CD8-positive, alpha-beta memory T cell (primary cell): ENCODE measurements around the gene GNPTAB. TPM values are rescaled to one million over a fixed set of nuclear protein-coding genes. Genes with fewer than 3 reads are reported as not detected.
"Not testable (repeated sequence)": the region's sequence is repeated elsewhere in the genome, so short reads cannot be mapped to it uniquely, and the experiment has no call there.

Experiments used
- CTCF ChIA-PET: fragments of 350-600 bp; sonication (Branson Sonifier 250); formaldehyde crosslinking; loops from one replicate; lab custom pipeline; 2021; ENCODE audit warnings: antibody characterized with exemption; lab: Charles Lee
- POLR2A ChIA-PET: fragments of 350-600 bp; sonication (Branson Sonifier 250); formaldehyde crosslinking; loops from one replicate; lab custom pipeline; 2021; ENCODE audit warnings: antibody characterized with exemption; lab: Charles Lee
- DNase-seq, 5 donors: peaks; one replicate each; pipeline versions ENCODE4 v3.0.0 to v3.0.0-alpha.2; 2020 to 2022; ENCODE audit warnings: mixed read lengths in 1 of 5
- H3K27ac ChIP-seq: one replicate; pipeline ENCODE4 v1.7.0; 2013; ENCODE audit warnings: low read depth, mild to moderate bottlenecking, low read length, moderate library complexity
- H3K27me3 ChIP-seq: 2 replicates; pipeline ENCODE4 v1.7.0; 2013; ENCODE audit warnings: low read length, mild to moderate bottlenecking; ENCODE audit not compliant: insufficient read depth, poor library complexity, severe bottlenecking
- H3K36me3 ChIP-seq: 2 replicates; pipeline ENCODE4 v1.7.0; 2013; ENCODE audit warnings: mild to moderate bottlenecking, low read length, moderate library complexity; ENCODE audit not compliant: insufficient read depth
- H3K4me1 ChIP-seq: 2 replicates; pipeline ENCODE4 v1.7.0; 2013; ENCODE audit warnings: mild to moderate bottlenecking, low read length, moderate library complexity; ENCODE audit not compliant: insufficient read depth
- H3K4me3 ChIP-seq: 2 replicates; pipeline ENCODE4 v1.7.0; 2013; ENCODE audit warnings: mild to moderate bottlenecking, low read length
- H3K9me3 ChIP-seq: 2 replicates; pipeline ENCODE4 v1.7.0; 2013; ENCODE audit warnings: mild to moderate bottlenecking, low read length
- H3K27ac Mint-ChIP-seq, 8 donors: one replicate each; pipeline ENCODE4 v1.8.0; 2020 to 2021; ENCODE audit warnings: mixed read lengths in 8 of 8, mild to moderate bottlenecking in 6 of 8, inconsistent platforms in 3 of 8, moderate library complexity in 3 of 8
- H3K27me3 Mint-ChIP-seq, 2 donors: one replicate each; pipeline ENCODE4 v1.8.0; 2020 to 2021; ENCODE audit warnings: mixed read lengths in 2 of 2, mild to moderate bottlenecking in 1 of 2, moderate library complexity in 1 of 2
- H3K36me3 Mint-ChIP-seq, 3 donors: one replicate each; pipeline ENCODE4 v1.8.0; 2020 to 2021; ENCODE audit warnings: mixed read lengths in 3 of 3, inconsistent platforms in 1 of 3, mild to moderate bottlenecking in 1 of 3
- H3K4me1 Mint-ChIP-seq, 3 donors: one replicate each; pipeline ENCODE4 v1.8.0; 2020 to 2021; ENCODE audit warnings: mixed read lengths in 3 of 3, inconsistent platforms in 1 of 3, mild to moderate bottlenecking in 1 of 3
- H3K4me3 Mint-ChIP-seq, 7 donors: one replicate each; pipeline ENCODE4 v1.8.0; 2020 to 2021; ENCODE audit warnings: mixed read lengths in 7 of 7, mild to moderate bottlenecking in 6 of 7, moderate library complexity in 4 of 7, inconsistent platforms in 2 of 7
- H3K9me3 Mint-ChIP-seq, 5 donors: one replicate each; pipeline ENCODE4 v1.8.0; 2020 to 2022; ENCODE audit warnings: mixed read lengths in 5 of 5, mild to moderate bottlenecking in 3 of 5, moderate library complexity in 2 of 5, inconsistent platforms in 1 of 5
- polyA plus RNA-seq: library from polyadenylated mRNA; unstranded; fragments of 300-500 nt; fragmentation: Illumina TruSeq; gene quantifications from one replicate; pipeline ENCODE4 v1.2.3, GENCODE V29; 2021
- total RNA-seq, 2 experiments: library from RNA; stranded (reverse); gene quantifications; one replicate each; pipeline ENCODE4 v1.2.3, GENCODE V29; 2021

Gene GNPTAB
- total and polyA plus RNA-seq, 3 experiments from 2014 or later: 49.7 to 64.7 (median 62.1) TPM

DNA sequence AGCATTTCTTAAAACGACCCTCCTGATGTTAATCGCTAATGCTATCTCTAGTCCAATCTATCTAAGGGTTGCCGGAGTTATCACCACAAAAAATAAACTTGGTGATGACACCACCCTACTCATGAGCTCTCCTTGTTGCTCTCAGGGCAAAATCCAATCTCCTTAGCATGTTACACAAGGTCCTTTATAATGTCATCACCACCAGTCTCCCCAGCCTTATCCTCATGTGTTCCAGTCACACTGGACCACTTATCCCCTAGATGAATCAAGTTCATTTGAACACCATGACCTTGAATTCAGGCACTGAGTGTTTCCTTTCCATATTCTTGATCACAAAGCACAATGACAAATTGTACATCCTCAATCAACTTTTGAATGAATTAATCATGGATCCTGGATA lies 27.6 kb upstream of the GNPTAB start:
- Mint-ChIP-seq H3K9me3 (no peaks in the 10 kb centered on the region), H3K27me3 (peaks cover 0 to 1% of the 10 kb centered on the region in 2 donors), H3K4me3 (no peak overlapping the region), H3K27ac (no peak overlapping the region), H3K36me3 (no peaks in the 10 kb centered on the region), H3K4me1 (no peaks in the 10 kb centered on the region)
- no peaks in the 10 kb centered on the region for H3K9me3 ChIP-seq
- ChIA-PET POLR2A (no interaction called here), CTCF (no interaction called here)
- H3K27ac ChIP-seq: no peak overlapping the region
- H3K27me3 ChIP-seq: no peaks in the 10 kb centered on the region
- H3K36me3 ChIP-seq: no peaks in the 10 kb centered on the region
- no peaks in the 10 kb centered on the region for H3K4me1 ChIP-seq
- no peak for DNase-seq
- H3K4me3 ChIP-seq: no peak overlapping the region

GRCh38 chr12:101857043-101857558 lies 26.3 kb upstream of the GNPTAB start:
- CTCF ChIA-PET: no interaction called here
- Mint-ChIP-seq H3K4me1 (no peaks in the 10 kb centered on the region), H3K4me3 (no peak overlapping the region), H3K36me3 (no peaks in the 10 kb centered on the region), H3K27me3 (no peaks in the 10 kb centered on the region), H3K27ac (no peak overlapping the region), H3K9me3 (no peaks in the 10 kb centered on the region)
- no peak overlapping the region for H3K4me3 ChIP-seq
- no peaks in the 10 kb centered on the region for H3K9me3 ChIP-seq
- no peak for DNase-seq
- H3K27ac ChIP-seq: no peak overlapping the region
- H3K36me3 ChIP-seq: no peaks in the 10 kb centered on the region
- no peaks in the 10 kb centered on the region for H3K4me1 ChIP-seq
- H3K27me3 ChIP-seq: no peaks in the 10 kb centered on the region
- POLR2A ChIA-PET: no interaction called here

DNA sequence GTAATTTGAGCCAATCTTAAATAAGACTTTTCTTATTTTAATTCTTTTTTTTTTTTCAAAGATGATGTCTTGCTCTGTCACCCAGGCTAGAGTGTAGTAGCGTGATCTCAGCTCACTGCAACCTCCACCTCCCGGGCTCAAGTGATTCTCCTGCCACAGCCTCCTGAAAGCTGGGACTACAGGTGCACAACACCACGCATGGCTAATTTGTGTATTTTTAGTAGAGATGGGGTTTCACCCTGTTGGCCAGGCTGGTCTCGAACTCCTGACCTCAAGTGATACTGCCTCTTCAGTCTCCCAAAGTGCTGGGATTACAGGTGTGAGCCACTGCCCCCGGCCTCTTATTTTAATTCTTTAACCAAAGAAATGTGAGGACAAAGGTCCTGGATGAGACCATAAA lies 25.9 kb upstream of the GNPTAB start:
- H3K36me3 ChIP-seq, CTCF ChIA-PET, H3K4me1 ChIP-seq, POLR2A ChIA-PET, H3K27me3 Mint-ChIP-seq, H3K36me3 Mint-ChIP-seq, H3K4me3 ChIP-seq, H3K4me1 Mint-ChIP-seq, H3K9me3 ChIP-seq, H3K27me3 ChIP-seq, H3K27ac Mint-ChIP-seq, H3K4me3 Mint-ChIP-seq, H3K27ac ChIP-seq, H3K9me3 Mint-ChIP-seq, DNase-seq: not testable (repeated sequence)

DNA sequence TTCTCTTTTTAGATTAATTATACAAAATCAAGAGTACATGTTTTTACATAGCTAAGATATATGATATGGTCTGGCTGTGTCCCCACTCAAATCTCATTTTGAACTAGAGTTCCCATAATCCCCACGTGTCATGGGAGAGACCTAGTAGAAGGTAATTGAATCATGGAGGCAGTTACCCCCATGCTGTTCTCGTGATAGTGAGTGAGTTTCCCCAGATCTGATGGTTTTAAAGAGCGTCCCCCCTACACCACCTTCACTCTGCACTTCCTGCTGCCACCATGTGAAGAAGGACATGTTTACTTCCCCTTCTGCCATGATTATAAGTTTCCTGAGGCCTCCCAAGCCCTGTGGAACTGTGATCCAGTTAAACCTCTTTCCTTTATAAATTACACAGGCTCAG lies 25.2 kb upstream of the GNPTAB start:
- ChIA-PET POLR2A (no interaction called here), CTCF (interaction anchor here (1.5 kb wide), 1 partner anchor 21 kb away, joined by 3 read pairs; no protein-coding TSS in a partner anchor)
- Histone ChIP-seq H3K4me1 (no peaks in the 10 kb centered on the region), H3K4me3 (no peak overlapping the region), H3K9me3 (no peaks in the 10 kb centered on the region), H3K27ac (peak overlapping the region; percentile 59), H3K36me3 (no peaks in the 10 kb centered on the region), H3K27me3 (no peaks in the 10 kb centered on the region)
- H3K27ac Mint-ChIP-seq: no peak overlapping the region
- H3K4me1 Mint-ChIP-seq: no peaks in the 10 kb centered on the region
- H3K27me3 Mint-ChIP-seq: no peaks in the 10 kb centered on the region
- no peaks in the 10 kb centered on the region for H3K9me3 Mint-ChIP-seq
- H3K36me3 Mint-ChIP-seq: no peaks in the 10 kb centered on the region
- DNase-seq: no peak
- no peak overlapping the region for H3K4me3 Mint-ChIP-seq

DNA sequence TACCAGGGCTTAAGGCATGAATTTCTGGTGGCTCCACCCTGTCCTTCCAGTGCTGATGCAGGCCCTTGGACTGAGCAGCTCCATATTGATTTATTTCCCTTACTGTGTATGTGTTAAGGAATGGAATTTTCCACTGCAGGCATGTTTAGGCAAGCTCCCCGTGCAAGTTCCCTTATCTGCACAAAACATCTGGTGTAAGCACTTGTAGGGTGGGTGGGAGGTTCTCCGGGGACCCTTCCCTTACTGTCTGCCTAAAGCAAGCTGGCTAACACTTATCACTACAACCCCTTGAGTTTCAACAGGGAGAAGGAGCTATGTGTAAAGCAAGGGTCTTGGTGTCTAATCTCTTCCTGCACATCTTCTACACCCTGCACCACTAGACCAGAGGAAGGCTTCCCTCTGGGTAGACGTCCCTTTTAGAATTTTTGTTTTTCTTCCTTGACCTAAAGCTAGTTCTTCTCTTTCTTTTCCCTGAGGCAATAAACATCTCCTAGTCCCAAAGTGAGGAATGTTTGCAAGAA lies 24.7 kb upstream of the GNPTAB start:
- Mint-ChIP-seq H3K27me3 (no peaks in the 10 kb centered on the region), H3K36me3 (no peaks in the 10 kb centered on the region), H3K27ac (no peak overlapping the region), H3K4me1 (no peaks in the 10 kb centered on the region), H3K9me3 (no peaks in the 10 kb centered on the region), H3K4me3 (no peak overlapping the region)
- ChIA-PET POLR2A (no interaction called here), CTCF (interaction anchor here (1.5 kb wide), 1 partner anchor 20 kb away, joined by 3 read pairs; no protein-coding TSS in a partner anchor)
- Histone ChIP-seq H3K27me3 (no peaks in the 10 kb centered on the region), H3K9me3 (no peaks in the 10 kb centered on the region), H3K4me3 (no peak overlapping the region), H3K27ac (peak overlapping the region; percentile 59), H3K36me3 (no peaks in the 10 kb centered on the region), H3K4me1 (no peaks in the 10 kb centered on the region)
- no peak for DNase-seq

DNA sequence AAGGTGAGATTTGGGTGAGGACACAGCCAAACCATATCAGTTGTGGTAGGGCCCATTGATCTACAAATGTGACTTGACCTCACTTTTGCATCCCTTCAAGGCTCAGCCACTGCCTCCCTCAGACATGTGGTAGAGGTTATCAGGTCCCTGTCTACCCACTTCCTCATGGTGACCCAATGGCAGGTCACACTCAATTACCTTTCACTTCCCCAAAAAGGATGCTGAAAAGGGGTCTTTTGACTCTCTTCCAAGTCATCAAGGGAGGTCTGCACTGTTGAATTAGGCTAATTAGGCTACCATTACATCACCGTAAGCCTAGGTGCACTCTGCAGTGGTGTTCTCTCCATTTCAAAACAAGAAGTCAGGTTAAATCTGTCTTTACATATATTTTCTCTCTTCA lies 24.0 kb upstream of the GNPTAB start:
- peak overlapping the region in 1 of 8 donors; percentile 13 for H3K27ac Mint-ChIP-seq
- Histone ChIP-seq H3K9me3 (no peaks in the 10 kb centered on the region), H3K27ac (no peak overlapping the region), H3K27me3 (no peaks in the 10 kb centered on the region), H3K4me3 (no peak overlapping the region), H3K36me3 (no peaks in the 10 kb centered on the region), H3K4me1 (no peaks in the 10 kb centered on the region)
- CTCF ChIA-PET: interaction anchor here (1.5 kb wide), 1 partner anchor 19 kb away, joined by 3 read pairs; no protein-coding TSS in a partner anchor
- POLR2A ChIA-PET: no interaction called here
- no peaks in the 10 kb centered on the region for H3K27me3 Mint-ChIP-seq
- no peaks in the 10 kb centered on the region for H3K9me3 Mint-ChIP-seq
- no peak for DNase-seq
- H3K36me3 Mint-ChIP-seq: no peaks in the 10 kb centered on the region
- H3K4me3 Mint-ChIP-seq: no peak overlapping the region
- H3K4me1 Mint-ChIP-seq: no peaks in the 10 kb centered on the region

DNA sequence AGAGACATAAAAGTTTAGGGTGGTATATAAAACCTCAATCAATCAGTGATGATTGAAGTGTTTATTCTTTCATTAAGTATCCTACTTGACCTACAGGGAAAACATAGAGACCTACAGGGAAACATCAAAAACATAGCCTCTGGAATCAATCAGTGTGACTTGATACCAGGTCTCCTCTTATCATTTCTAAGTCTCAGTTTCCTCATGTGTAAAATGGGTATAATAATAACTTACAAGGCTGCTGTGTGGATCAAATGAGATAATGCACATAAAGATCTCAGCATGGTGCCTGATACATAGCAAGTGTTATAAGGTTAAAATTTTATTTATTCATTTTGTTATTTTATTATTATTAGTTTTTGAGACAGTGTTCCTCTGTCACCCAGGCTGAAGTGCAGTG lies 22.2 kb upstream of the GNPTAB start:
- CTCF ChIA-PET: no interaction called here
- Mint-ChIP-seq H3K27ac (no peak overlapping the region), H3K4me3 (no peak overlapping the region)

DNA sequence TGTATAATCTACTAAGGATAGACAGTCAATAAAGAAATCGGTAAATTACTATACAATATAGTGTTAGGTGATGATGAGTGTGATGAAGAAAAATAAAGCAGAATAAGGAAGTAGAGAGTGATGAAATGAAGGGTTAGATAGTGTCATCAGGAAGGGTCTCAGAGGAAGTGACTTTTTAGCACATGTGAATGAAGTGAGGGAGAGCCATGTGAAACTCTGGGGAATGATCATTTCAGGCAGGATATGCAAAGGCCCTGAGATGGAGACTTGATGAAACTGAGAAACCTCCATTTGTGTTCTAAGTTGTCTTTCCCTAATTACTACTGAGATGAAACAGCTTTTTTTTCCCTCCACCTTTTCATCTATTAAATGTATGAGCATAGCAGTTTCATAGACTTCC lies 19.4 kb upstream of the GNPTAB start:
- Mint-ChIP-seq H3K4me1 (no peaks in the 10 kb centered on the region), H3K36me3 (no peaks in the 10 kb centered on the region), H3K27ac (no peak overlapping the region), H3K9me3 (no peaks in the 10 kb centered on the region), H3K4me3 (no peak overlapping the region), H3K27me3 (no peaks in the 10 kb centered on the region)
- ChIA-PET CTCF (no interaction called here), POLR2A (no interaction called here)
- H3K9me3 ChIP-seq: no peaks in the 10 kb centered on the region
- no peaks in the 10 kb centered on the region for H3K4me1 ChIP-seq
- H3K36me3 ChIP-seq: no peaks in the 10 kb centered on the region
- H3K27ac ChIP-seq: no peak overlapping the region
- no peak for DNase-seq
- H3K27me3 ChIP-seq: no peaks in the 10 kb centered on the region
- no peak overlapping the region for H3K4me3 ChIP-seq

More for the DNA sequence above, 22.2 kb upstream of the GNPTAB start:
- POLR2A ChIA-PET: no interaction called here
- H3K9me3 ChIP-seq: no peaks in the 10 kb centered on the region
- no peaks in the 10 kb centered on the region for H3K4me1 Mint-ChIP-seq
- H3K4me3 ChIP-seq: no peak overlapping the region
- no peaks in the 10 kb centered on the region for H3K27me3 Mint-ChIP-seq
- no peak overlapping the region for H3K27ac ChIP-seq
- no peaks in the 10 kb centered on the region for H3K9me3 Mint-ChIP-seq
- H3K27me3 ChIP-seq: no peaks in the 10 kb centered on the region
- H3K4me1 ChIP-seq: no peaks in the 10 kb centered on the region
- DNase-seq: no peak
- H3K36me3 Mint-ChIP-seq: no peaks in the 10 kb centered on the region
- H3K36me3 ChIP-seq: no peaks in the 10 kb centered on the region
